ENCODE data around the gene HMCN1.

GRCh38 chr1:185835191-185835590 is 101.0 kb downstream of the HMCN1 start:
- TF ChIP-seq CTCF (IDR thresholded peaks at IDR 0.05) (no peak), POLR2A (IDR thresholded peaks at IDR 0.05) (no peak)

Data from stomach (tissue), 4 donors.